Heart left ventricle (tissue), 13 donors: ENCODE results near the gene PTPRK.

Experiments used
- CTCF ChIP-seq, 12 donors: fragments of 200-600 bp; sonication (generic) in 4 of 12; IDR thresholded peaks; one replicate each; pipeline versions ENCODE4 v1.5.0 to v1.8.0; 2018 to 2022; ENCODE audit warnings: antibody characterized with exemption in 12 of 12, mild to moderate bottlenecking in 5 of 12
- POLR2A ChIP-seq, 2 donors: fragments of 450-650 bp; IDR thresholded peaks; one replicate each; pipeline ENCODE4 v1.6.1; 2017; ENCODE audit warnings: antibody characterized with exemption in 2 of 2, mild to moderate bottlenecking in 2 of 2, moderate library complexity in 2 of 2
- donor health status: ischemic (EF 13 %, LVEDD 7.1; RV severe dilation, severe dysfunction).
- donor health status: DM: no; HTN: yes; CAD: no.
- donor health status: DM: no; HTN: no; CAD: no.
- donor health status: ischemic (EF 25% LVEDD 6.9; RV normal size, moderate dysfunction).
- donor health status: ischemic (EF 25% LVEDD 5.7; RV mildly dilated, moderate dysfunction).
- donor health status: ischemic (EF 35%, LVEDD 5.7; RV mildly dilated, moderate dysfunction).
- donor health status: nonischemic (EF 11% LVEDD 7.7; RV severe dilation, severe dysfunction).
- donor health status: DM: yes; HTN: yes; CAD: no.
- donor health status: PGD.
- donor health status: ischemic (EF 29% LVEDD 5.4; RV normal size, mild dysfunction).
- donor health status: nonischemic (EF 23%, LVEDD 6.1; RV moderate dilation, normal function).

GRCh38 chr6:128076843-128077242, 443.6 kb downstream of the PTPRK start:
- TF ChIP-seq CTCF (IDR thresholded peaks at IDR 0.05) (no peak), POLR2A (IDR thresholded peaks at IDR 0.05) (no peak)
